ENCODE data around the gene EYA3. TPM values are rescaled to one million over a fixed set of nuclear protein-coding genes. Genes with fewer than 3 reads are reported as not detected.

EYA3 gene
- total and polyA plus RNA-seq, 2 of the 8 experiments (the other 6 are each of a cell fraction or from before 2014, with no cell fraction given): 15.0 to 33.9 TPM

DNA sequence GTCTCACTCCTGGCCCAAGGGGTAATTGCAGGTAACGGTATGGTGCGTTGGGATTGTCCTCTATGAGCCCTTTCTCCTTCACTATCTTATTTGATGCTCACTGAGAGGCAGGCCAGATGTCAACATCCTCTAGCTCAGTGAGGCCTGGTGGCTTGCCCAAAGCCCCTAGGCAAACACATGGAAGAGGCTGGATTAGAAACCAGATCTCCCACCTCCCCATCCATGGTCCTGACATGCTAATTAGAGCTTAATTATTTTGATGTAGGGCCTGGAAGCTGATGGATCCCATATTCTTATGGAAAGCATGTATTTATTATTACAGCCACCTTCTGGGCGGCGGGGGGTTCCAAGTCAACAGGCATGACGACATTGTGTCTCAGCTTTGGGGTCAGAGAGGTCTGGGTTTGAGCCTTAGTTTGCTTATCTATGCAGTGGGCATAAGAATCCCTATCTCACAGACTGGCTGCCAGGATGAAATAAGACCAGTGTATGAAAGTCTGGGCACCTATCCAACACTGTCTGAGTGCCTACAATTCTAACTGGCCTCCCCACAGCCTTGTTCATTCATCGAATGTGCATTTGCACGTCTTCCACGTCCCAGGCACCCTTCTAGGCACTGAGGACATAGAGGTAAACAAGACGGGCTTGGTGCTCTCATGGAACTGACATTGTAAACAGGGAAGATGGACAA is 147.4 kb downstream of the EYA3 start:
- no peak overlapping the region for H2BK120ac ChIP-seq (replicated peaks; ENCODE audit: low read depth, low read length)
- no peaks in the 10 kb centered on the region for H3K9me3 ChIP-seq (ENCODE audit: insufficient read depth in 2 of 2, low read depth in 1 of 2, low read length in 1 of 2)
- H4K20me1 ChIP-seq (replicated peaks in 1 of 2; ENCODE audit: control insufficient read depth in 1 of 2, insufficient read depth in 2 of 2, low read length in 2 of 2): peaks cover 0 to 10% of the 10 kb centered on the region in 2 experiments
- H3K9ac ChIP-seq (replicated peaks in 1 of 4; ENCODE audit: extremely low read depth in 1 of 4, low read depth in 3 of 4, low read length in 3 of 4): no peak overlapping the region
- peaks cover 0 to 18% (median 12%) of the 10 kb centered on the region in 4 experiments; a peak in 7 of 8 replicates for H3K36me3 ChIP-seq (ENCODE audit: control insufficient read depth in 2 of 4, insufficient read depth in 4 of 4, low read length in 3 of 4)
- no peak overlapping the region for H3K18ac ChIP-seq (ENCODE audit: extremely low read depth, low read length)
- no peak overlapping the region for H2BK20ac ChIP-seq (ENCODE audit: low read length)
- no peak overlapping the region for H2AFZ ChIP-seq (ENCODE audit: low read length)
- no peak overlapping the region for H4K91ac ChIP-seq (replicated peaks; ENCODE audit: insufficient read length, low read length)
- no peak overlapping the region for H3K4me3 ChIP-seq (ENCODE audit: extremely low read depth in 1 of 4, insufficient read depth in 2 of 4, low read depth in 3 of 4, low read length in 4 of 4)
- H3K4me1 ChIP-seq (replicated peaks in 1 of 4; ENCODE audit: control insufficient read depth in 3 of 4, insufficient read depth in 4 of 4, low read length in 3 of 4): peaks cover 10 to 19% (median 19%) of the 10 kb centered on the region in 4 experiments
- no peak for DNase-seq (ENCODE audit: low read depth in 1 of 2, low spot score in 2 of 2)
- WGBS, 2 experiments (ENCODE audit: extremely low coverage in 1 of 2, insufficient coverage in 1 of 2, insufficient read length in 1 of 2, insufficient replicate concordance in 2 of 2, low coverage in 1 of 2, low lambda C conversion rate in 2 of 2, missing lambda C conversion rate in 1 of 2): 91% methylated on average over 9 of the region's 9 CpGs; no CpG with 5 or more reads in 1 of the 2 experiments
- no peak overlapping the region for H3K27ac ChIP-seq (ENCODE audit: low read depth, low read length)
- H3K79me2 ChIP-seq (ENCODE audit: control insufficient read depth in 1 of 2, insufficient read depth in 2 of 2, low read length in 2 of 2): peaks cover 0 to 18% of the 10 kb centered on the region in 2 experiments; a peak in 3 of 4 replicates
- H3K56ac ChIP-seq (replicated peaks; ENCODE audit: insufficient read length, low read depth, low read length): no peak overlapping the region
- no peak overlapping the region for H2BK12ac ChIP-seq (ENCODE audit: low read depth, low read length)
- no peaks in the 10 kb centered on the region for H3K27me3 ChIP-seq (replicated peaks in 1 of 4; ENCODE audit: control insufficient read depth in 3 of 4, extremely low read depth in 1 of 4, insufficient read depth in 3 of 4, low read length in 3 of 4)
- ChIA-PET POLR2A (ENCODE audit: partially characterized antibody) (interaction anchor here (0.7 to 3.1 kb wide), 5 partner anchors 9 to 55 kb away, joined by 3 to 10 read pairs (median 8); partner anchors contain the start of gene XKR8), CTCF (ENCODE audit: partially characterized antibody) (interaction anchor here (0.5 to 5.3 kb wide), 22 partner anchors 8 to 283 kb away, joined by 3 to 46 read pairs (median 4); partner anchors contain the start of gene XKR8)
- no peak overlapping the region for H3K4me2 ChIP-seq (ENCODE audit: insufficient read depth in 1 of 2, low read depth in 2 of 2, low read length in 2 of 2)
- no peaks in the 10 kb centered on the region for H3K23me2 ChIP-seq (ENCODE audit: low read depth, low read length)
- H4K8ac ChIP-seq (ENCODE audit: extremely low read depth, insufficient read depth, low read length): peak overlapping the region; percentile 45
- H2BK5ac ChIP-seq (ENCODE audit: low read depth, low read length): no peak overlapping the region
- no peak overlapping the region for H3K14ac ChIP-seq (ENCODE audit: insufficient read length)
- no peak overlapping the region for H2BK15ac ChIP-seq (ENCODE audit: low read length)
- H3K4ac ChIP-seq (replicated peaks; ENCODE audit: insufficient read length, low read depth, low read length): no peak overlapping the region
- H3K23ac ChIP-seq (ENCODE audit: insufficient read length): no peak overlapping the region
- FAIRE-seq: no peak
- H3K79me1 ChIP-seq (ENCODE audit: low read depth, low read length): peaks cover 12% of the 10 kb centered on the region; the same call in 1 of the 2 replicates
- no peak overlapping the region for H2AK5ac ChIP-seq (ENCODE audit: low read depth, low read length)
- H4K5ac ChIP-seq (ENCODE audit: insufficient read length, low read depth, low read length): no peak overlapping the region
- no peak for TF ChIP-seq CREB1 (IDR thresholded peaks at IDR 0.05)
- no peak for TF ChIP-seq SP1 (IDR thresholded peaks at IDR 0.05; ENCODE audit: low read depth, low read length)
- no peak for TF ChIP-seq SUZ12 (IDR thresholded peaks at IDR 0.05; ENCODE audit: low read length)
- no peak for TF ChIP-seq TAF7 (optimal IDR thresholded peaks at IDR 0.05; ENCODE audit: borderline replicate concordance, low read depth, low read length)
- TF ChIP-seq RBBP5 (IDR thresholded peaks at IDR 0.05; ENCODE audit: borderline replicate concordance, low read depth, low read length): no peak
- TF ChIP-seq SIX5 (IDR thresholded peaks at IDR 0.05; ENCODE audit: low read depth, low read length): no peak
- TF ChIP-seq, protein P1, sequence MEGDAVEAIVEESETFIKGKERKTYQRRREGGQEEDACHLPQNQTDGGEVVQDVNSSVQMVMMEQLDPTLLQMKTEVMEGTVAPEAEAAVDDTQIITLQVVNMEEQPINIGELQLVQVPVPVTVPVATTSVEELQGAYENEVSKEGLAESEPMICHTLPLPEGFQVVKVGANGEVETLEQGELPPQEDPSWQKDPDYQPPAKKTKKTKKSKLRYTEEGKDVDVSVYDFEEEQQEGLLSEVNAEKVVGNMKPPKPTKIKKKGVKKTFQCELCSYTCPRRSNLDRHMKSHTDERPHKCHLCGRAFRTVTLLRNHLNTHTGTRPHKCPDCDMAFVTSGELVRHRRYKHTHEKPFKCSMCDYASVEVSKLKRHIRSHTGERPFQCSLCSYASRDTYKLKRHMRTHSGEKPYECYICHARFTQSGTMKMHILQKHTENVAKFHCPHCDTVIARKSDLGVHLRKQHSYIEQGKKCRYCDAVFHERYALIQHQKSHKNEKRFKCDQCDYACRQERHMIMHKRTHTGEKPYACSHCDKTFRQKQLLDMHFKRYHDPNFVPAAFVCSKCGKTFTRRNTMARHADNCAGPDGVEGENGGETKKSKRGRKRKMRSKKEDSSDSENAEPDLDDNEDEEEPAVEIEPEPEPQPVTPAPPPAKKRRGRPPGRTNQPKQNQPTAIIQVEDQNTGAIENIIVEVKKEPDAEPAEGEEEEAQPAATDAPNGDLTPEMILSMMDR (IDR thresholded peaks at IDR 0.05; ENCODE audit: control extremely low read depth in 1 of 3, insufficient read depth in 1 of 3, low read depth in 1 of 3, low read length in 3 of 3): no peak
- TF ChIP-seq CHD2 (IDR thresholded peaks at IDR 0.05; ENCODE audit: low read length): no peak
- TF ChIP-seq RAD21 (IDR thresholded peaks at IDR 0.05 in 1 of 2, conservative IDR thresholded peaks at IDR 0.05 in 1 of 2; ENCODE audit: low read depth in 2 of 2, low read length in 2 of 2): no peak
- TF ChIP-seq GABPA (IDR thresholded peaks at IDR 0.05; ENCODE audit: borderline replicate concordance, insufficient read depth, low read length): no peak

All from H1 (cell line).